Coronary artery (tissue), 2 donors: ENCODE results near the gene CCDC169.
"Not testable (repeated sequence)": the region's sequence is repeated elsewhere in the genome, so short reads cannot be mapped to it uniquely, and the experiment has no call there.

Source experiments
- DNase-seq: peaks from one replicate; pipeline ENCODE4 v3.0.0-alpha.2; 2017; ENCODE audit warnings: low spot score
- H3K27ac ChIP-seq, 2 donors: fragments of 200-600 bp; sonication (generic); one replicate each; pipeline ENCODE4 v1.5.1; 2016 to 2019
- H3K4me3 ChIP-seq: fragments of 200-600 bp; sonication (generic); 2 replicates; pipeline ENCODE4 v1.5.1; 2016; ENCODE audit warnings: mild to moderate bottlenecking, moderate library complexity
- CTCF ChIP-seq: fragments of 200-600 bp; sonication (generic); IDR thresholded peaks from one replicate; pipeline ENCODE4 v1.5.1; 2019; ENCODE audit warnings: antibody characterized with exemption

The CCDC169 gene

DNA sequence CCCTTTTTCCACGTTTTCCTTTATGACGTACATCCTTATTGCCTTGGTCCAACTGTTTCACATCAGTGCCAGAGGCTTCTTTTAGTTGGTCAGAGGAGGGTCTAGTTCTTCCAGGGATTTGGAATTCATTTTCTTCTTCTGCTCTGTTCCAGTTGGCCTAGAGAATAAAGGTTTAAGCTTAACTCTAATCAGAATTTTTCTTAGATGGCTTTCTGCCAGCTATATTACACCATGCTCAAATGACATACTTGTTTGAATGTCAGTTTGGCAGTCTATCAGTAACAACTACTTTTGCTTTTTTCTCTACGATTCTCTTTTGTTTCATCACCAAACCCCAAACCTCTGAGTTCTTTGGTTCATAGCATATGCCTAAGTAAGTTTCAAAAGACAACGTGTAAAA, 31.7 kb upstream of the CCDC169 start:
- Histone ChIP-seq H3K27ac (no peak overlapping the region), H3K4me3 (no peak overlapping the region)
- no peak for DNase-seq
- no peak for TF ChIP-seq CTCF

- Histone ChIP-seq H3K27ac (no peak overlapping the region), H3K4me3 (no peak overlapping the region)
- TF ChIP-seq CTCF: no peak
- DNase-seq: no peak
These were observed 31.2 kb upstream of the CCDC169 start for GRCh38 chr13:36328821-36329220.

- Histone ChIP-seq H3K27ac (no peak overlapping the region), H3K4me3 (no peak overlapping the region)
- no peak for TF ChIP-seq CTCF
- DNase-seq: no peak
These were observed 28.3 kb upstream of the CCDC169 start for GRCh38 chr13:36325912-36326311.

DNA sequence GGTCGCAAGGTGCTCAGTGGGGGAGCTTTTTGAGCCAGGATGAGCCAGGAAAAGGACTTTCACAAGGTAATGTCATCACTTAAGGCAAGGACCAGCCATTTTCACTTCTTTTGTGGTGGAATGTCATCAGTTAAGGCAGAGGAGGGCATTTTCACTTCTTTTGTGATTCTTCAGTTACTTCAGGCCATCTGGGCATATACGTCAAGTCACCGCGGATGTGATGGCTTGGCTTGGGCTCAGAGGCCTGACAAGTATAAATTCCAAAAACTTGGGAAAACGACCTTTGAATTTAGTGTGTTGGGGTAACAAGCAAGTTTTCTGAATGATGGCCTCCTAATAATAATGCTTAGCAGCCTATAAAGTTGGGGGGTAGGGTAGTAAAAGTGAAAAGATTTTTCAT, 27.3 kb upstream of the CCDC169 start:
- not testable (repeated sequence) for DNase-seq, H3K27ac ChIP-seq

GRCh38 chr13:36323951-36324566, 26.4 kb upstream of the CCDC169 start:
- Histone ChIP-seq H3K4me3 (no peak overlapping the region), H3K27ac (no peak overlapping the region)
- DNase-seq: no peak
- TF ChIP-seq CTCF: no peak

More for the DNA sequence above, 27.3 kb upstream of the CCDC169 start:
- not testable (repeated sequence) for H3K4me3 ChIP-seq

DNA sequence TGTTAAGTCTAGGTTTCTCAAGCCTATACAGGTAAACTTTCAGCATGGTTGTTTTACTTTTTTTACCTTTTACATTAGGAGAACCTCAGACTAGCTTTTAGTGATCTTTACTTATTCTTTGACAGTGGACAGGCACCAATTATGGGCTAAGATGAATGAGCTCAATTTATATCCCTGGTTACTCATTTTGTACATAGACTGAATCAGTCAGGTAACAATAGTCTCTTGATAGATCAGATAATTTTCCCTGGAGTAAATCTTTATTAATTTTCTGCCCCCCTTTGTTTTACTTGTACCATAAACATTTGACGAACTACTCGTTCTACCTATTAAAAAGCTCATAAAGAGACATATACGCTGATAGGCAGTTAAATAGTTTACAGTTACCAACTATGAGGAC, 25.8 kb upstream of the CCDC169 start:
- Histone ChIP-seq H3K27ac (no peak overlapping the region), H3K4me3 (no peak overlapping the region)
- TF ChIP-seq CTCF: no peak
- no peak for DNase-seq

GRCh38 chr13:36319793-36320192, 22.2 kb upstream of the CCDC169 start:
- not testable (repeated sequence) for H3K4me3 ChIP-seq, H3K27ac ChIP-seq, DNase-seq

GRCh38 chr13:36313047-36313969, 15.7 kb upstream of the CCDC169 start:
- Histone ChIP-seq H3K27ac (no peak overlapping the region), H3K4me3 (no peak overlapping the region)
- no peak for DNase-seq
- TF ChIP-seq CTCF: no peak
